ENCODE measurements around the gene PLEKHG7.

GRCh38 chr12:92747151-92747550 is 44.4 kb downstream of the PLEKHG7 start:
- TF ChIP-seq, protein P1, sequence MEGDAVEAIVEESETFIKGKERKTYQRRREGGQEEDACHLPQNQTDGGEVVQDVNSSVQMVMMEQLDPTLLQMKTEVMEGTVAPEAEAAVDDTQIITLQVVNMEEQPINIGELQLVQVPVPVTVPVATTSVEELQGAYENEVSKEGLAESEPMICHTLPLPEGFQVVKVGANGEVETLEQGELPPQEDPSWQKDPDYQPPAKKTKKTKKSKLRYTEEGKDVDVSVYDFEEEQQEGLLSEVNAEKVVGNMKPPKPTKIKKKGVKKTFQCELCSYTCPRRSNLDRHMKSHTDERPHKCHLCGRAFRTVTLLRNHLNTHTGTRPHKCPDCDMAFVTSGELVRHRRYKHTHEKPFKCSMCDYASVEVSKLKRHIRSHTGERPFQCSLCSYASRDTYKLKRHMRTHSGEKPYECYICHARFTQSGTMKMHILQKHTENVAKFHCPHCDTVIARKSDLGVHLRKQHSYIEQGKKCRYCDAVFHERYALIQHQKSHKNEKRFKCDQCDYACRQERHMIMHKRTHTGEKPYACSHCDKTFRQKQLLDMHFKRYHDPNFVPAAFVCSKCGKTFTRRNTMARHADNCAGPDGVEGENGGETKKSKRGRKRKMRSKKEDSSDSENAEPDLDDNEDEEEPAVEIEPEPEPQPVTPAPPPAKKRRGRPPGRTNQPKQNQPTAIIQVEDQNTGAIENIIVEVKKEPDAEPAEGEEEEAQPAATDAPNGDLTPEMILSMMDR (IDR thresholded peaks at IDR 0.05), result no peak
- no peak for TF ChIP-seq POLR2A (IDR thresholded peaks at IDR 0.05)

All from esophagus squamous epithelium (tissue), 4 donors.